IMR-90 (cell line): ENCODE measurements around the gene USP10.

ENCODE experiments used
- BHLHE40 ChIP-seq: fragments of 150-350 bp; IDR thresholded peaks from 2 replicates; pipeline ENCODE4 v1.6.1; 2016; ENCODE audit warnings: mild to moderate bottlenecking, low read depth, low read length
- CTCF ChIP-seq: conservative IDR thresholded peaks from 2 replicates; pipeline ENCODE4 v1.5.1; 2012; ENCODE audit warnings: mild to moderate bottlenecking, low read depth, low read length, improper control_type of control experiment
- MAFK ChIP-seq: IDR thresholded peaks from 2 replicates; pipeline ENCODE4 v1.6.1; 2012; ENCODE audit warnings: low read depth, low read length, improper control_type of control experiment
- MXI1 ChIP-seq: IDR thresholded peaks from 2 replicates; pipeline ENCODE4 v1.6.1; 2012; ENCODE audit warnings: low read depth, mild to moderate bottlenecking, low read length, moderate library complexity, borderline replicate concordance
- POLR2A ChIP-seq: IDR thresholded peaks from 2 replicates; pipeline ENCODE4 v1.6.1; 2012; ENCODE audit warnings: mild to moderate bottlenecking, low read depth, low read length
- RAD21 ChIP-seq: IDR thresholded peaks from 2 replicates; pipeline ENCODE4 v1.6.1; 2012; ENCODE audit warnings: low read length, improper control_type of control experiment
- RCOR1 ChIP-seq: IDR thresholded peaks from 2 replicates; pipeline ENCODE4 v1.6.1; 2012; ENCODE audit warnings: mild to moderate bottlenecking, low read length, improper control_type of control experiment; ENCODE audit not compliant: insufficient replicate concordance
- RFX5 ChIP-seq: IDR thresholded peaks from 2 replicates; pipeline ENCODE4 v1.8.0; 2012; ENCODE audit warnings: low read depth, mild to moderate bottlenecking, low read length, moderate library complexity
- USF2 ChIP-seq: fragments of 150-350 bp; IDR thresholded peaks from 2 replicates; pipeline ENCODE4 v1.6.1; 2017; ENCODE audit warnings: mild to moderate bottlenecking, antibody characterized with exemption, low read length, low read depth

DNA sequence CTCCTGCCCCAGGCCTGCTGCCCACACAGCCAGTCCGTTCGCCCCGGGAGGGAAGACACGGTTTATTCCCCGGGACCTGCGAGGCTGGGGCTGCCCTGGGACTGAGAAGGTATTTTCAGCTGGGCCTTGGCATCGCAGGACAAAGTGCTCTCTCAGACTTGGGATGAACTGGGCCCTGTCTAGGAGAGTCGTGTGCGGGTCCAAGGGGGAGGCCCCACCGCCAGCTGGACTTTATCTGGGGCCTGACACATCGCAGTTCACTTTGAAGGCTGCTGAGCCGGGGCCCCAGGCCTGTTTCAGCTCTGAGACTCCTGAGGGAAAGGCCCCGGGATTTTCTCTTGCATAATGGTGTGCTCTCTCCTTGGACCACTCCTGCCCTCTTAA lies 126.8 kb downstream of the USP10 start:
- TF ChIP-seq POLR2A (peak; percentile 26; the same call in 1 of the 2 replicates), USF2 (no peak), CTCF (no peak), BHLHE40 (no peak), RCOR1 (no peak), RFX5 (no peak), MXI1 (no peak), RAD21 (no peak), MAFK (no peak)
